Measurements from ENCODE around the gene SLC28A3.

SLC28A3 gene

DNA sequence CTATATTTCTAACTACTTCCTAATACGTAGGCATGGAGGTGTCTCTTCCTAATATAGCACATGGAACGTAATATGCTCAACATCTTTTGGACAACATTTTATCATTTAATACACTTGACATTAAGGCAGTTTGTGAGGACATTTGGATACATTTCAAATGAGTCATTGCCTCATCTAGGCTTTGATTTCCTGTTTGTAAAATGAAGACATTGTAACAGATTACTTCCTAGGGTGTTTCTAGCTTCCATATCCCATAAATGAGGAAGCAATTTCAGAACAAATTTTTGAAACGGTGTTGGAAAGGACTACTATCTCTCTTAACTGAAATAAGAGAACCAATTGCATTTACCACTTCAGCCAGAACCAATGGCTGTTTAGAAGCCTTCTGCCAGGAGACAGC, 38.7 kb downstream of the SLC28A3 start:
- FAIRE-seq (no peak), DNase-seq (ENCODE audit: insufficient read length, low spot score) (no peak)

DNA sequence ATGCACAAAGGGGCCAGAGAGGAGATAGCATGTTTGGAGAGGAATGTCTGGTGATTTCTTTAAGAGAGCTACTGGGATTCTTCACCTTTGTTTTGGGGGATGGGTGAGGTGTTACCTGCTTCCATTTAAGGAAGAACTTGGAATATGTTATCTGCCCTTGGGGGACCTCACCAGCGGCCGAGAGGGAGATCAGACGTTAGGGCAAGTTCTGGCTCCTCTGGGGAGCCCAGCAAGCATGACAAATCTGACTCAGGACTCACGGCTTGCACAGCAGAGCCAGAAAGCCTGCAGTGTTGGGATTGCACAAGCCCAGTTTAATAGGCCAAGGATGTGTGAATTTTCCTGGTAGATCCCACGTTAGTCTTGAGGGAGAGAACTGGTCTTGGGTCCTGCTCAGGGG, 40.3 kb downstream of the SLC28A3 start:
- FAIRE-seq (no peak), DNase-seq (ENCODE audit: insufficient read length, low spot score) (no peak)

DNA sequence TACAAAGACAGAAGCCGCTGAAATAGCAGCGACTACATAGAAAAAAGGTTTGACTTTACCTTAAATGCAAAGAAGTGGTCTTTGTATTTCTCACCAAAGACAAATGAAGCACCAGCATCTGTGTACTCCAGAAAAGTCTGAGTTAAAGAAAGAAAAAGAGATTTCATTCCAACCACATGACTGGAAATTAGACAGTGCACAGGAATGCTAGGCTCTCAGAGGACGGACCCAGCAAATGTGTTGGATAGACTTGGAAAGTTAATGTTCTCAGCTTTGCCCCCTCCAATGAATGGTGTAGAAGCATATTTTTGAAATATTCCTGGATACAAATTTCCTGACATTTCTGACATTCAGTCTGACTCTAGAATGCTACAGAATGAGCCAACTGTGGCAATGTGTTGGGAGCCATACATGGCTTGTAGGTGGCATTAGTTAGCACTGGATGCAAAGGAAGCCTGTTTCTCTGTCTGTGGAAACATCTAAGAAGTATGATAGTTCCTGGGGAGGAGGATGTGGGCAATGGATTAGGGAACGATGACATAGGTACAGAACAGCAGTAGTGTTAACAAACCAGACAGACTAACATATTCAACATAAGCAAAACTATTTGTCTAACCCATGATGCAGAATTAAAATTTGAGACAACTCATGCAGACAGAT, 43.3 kb downstream of the SLC28A3 start:
- DNase-seq (ENCODE audit: insufficient read length, low spot score), result no peak

DNA sequence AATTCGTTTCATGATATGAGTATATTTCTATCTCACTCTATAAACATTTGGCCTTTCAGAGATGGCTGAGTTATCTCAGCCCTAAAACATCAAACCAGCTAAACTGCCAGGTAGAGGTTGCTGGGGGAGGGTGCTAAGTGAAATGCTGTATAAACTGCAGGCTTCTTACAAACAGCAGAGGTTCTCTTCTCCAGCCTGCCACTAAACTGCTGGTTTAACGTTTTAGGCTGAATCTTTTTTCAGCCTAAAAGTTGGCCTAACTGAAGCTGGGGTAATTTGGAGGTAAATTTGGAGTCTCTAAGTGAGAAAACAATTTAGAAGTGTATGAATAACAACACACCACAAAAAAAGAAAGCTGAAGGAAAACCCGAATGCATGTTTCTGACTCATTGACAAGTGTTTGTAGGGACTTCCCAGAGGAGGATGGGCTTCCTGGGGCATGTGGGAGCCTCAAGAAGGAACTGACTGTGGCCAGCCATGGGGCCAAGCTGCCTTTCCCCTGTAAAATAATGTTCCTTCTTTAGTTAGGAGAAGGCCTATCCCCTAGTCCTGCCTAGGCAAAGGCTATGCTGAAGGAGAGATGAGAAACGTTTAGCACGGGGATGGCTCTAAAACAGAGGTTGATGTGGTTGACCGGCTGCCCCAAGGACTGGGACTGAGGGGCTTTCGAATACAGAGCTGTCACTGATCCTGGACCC, 44.3 kb downstream of the SLC28A3 start:
- no peak for FAIRE-seq
- peak; percentile 18 for DNase-seq (ENCODE audit: insufficient read length, low spot score)

More for the DNA sequence above, 43.3 kb downstream of the SLC28A3 start:
- FAIRE-seq, result no peak

DNA sequence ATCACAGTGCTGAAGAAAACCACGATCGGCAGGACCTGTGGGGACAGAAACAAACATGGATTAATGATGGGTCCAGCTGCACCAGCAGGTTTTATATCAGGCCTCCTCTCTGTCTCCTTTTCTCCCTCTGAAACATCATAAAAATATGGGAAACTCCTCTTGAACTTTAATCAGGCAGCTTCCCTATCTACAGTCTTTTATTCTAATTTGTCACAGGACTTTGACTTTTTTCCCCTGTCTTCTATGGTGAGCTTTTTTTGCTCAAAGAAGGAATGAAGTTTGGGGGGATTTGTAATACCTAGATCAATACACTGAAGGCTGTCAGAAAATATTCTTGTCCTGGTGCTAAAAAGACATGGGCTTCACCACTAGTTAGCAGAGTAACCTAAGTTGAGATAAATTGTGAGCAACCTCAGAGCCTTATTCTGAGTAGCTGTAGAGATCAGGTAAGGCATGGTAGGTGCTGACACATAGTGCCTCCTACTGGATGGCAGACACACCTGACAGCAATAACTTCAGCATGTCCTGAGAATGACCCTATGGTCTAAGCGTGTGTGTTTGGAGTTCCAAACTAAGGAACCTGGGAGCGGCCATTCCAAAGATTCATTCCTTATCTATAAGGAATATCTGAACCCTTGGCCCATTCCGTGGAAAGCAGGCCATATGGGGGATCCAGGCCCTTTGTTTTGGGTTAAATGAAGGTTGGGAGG, 46.2 kb downstream of the SLC28A3 start:
- no peak for FAIRE-seq
- no peak for DNase-seq (ENCODE audit: insufficient read length, low spot score)

DNA sequence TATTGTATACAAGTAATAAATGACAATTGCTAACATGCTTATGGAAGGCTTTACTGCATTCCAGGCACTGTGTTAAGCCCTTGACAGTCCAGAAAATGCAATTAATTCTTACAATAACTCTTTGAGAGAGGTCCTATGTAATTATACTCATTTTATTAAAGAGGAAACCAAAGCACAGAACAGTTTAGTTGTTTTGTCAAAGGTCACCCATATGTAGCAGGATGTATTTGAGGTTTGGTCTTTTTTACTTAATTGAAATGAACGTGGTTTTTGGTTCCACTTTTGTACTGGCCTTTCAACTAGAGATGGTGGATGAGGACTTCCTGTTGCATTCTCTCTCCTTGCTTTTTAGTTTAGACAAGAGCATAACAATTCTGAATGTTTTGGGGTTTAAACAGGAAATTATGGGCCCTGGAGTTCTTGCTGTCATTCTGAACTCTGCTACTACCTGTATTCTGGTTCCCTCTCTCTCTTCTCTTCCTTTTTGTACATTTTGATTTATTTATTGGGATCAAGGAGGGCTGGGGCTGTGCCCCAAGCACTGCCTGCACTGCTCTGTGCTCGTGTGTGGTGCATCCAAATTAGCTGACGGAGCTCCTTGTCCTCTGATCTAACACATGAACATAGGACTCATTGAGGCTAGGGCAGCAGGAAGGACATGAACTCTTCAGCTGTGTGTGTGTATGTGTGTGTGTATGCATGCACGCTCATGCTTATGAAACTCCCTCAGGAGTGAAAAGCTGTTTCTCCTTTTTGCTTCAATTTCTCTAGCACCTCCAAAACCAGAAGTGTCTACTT, 47.4 kb downstream of the SLC28A3 start:
- no peak for FAIRE-seq
- no peak for DNase-seq (ENCODE audit: insufficient read length, low spot score)

DNA sequence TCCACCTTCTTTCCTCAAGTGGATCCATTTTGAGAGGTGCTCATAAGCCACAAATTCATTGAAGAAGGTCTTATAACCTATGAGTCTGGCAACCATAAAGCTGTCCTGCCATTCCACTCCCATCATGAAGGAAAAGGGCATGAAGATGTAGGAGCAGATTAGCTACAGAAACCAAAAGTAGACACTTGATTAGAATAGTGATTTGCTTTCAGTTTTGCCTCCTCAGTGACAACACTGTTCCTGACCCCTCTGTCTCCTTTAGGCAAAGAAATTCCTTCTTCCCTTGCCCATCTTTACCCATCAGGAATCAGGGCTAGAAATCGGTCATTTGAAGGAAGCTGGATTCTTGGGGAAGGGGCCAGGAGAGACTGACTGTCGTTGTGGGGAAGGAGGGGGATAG, 55.2 kb downstream of the SLC28A3 start:
- no peak for DNase-seq (ENCODE audit: insufficient read length, low spot score)
- FAIRE-seq, result no peak

DNA sequence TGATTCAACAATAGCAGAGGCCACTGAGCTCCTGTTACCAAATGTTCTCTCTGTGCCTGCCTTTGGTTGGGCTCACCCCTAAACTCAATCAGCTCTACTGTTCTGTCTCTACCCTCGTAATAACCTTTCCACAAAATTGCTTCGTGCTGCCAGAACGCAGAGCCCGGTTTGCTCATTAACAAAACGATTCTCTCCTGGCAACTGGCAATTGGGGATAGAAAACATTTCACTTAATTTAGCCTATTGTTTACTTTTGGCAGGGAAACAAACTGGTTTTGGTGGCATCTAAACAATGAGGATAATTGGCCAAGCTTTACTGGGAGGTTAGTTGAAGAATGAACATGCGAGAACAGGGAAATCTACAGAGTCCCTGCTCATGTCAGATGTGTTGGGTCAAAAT, 56.6 kb downstream of the SLC28A3 start:
- DNase-seq (ENCODE audit: insufficient read length, low spot score), result no peak
- FAIRE-seq, result no peak

DNA sequence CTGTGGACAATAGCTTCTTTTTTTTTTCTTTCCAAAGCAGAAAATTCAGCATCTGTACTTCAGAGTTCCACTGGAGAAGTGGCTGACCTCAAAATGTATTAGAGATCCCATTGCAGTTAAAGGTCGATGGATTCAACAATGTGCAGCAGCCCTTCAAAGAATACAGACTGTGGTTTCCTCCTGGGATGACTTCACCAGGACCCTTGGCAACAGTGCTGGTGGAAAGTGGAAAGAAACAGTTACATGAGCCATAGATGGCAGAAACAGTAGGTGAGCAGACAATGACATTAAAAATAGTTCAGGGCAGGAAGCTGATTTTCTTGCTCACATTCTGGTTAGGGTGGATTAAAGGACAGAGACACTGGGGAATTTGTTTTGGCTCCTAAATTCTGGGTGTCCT, 62.4 kb downstream of the SLC28A3 start:
- FAIRE-seq (no peak), DNase-seq (ENCODE audit: insufficient read length, low spot score) (no peak)

DNA sequence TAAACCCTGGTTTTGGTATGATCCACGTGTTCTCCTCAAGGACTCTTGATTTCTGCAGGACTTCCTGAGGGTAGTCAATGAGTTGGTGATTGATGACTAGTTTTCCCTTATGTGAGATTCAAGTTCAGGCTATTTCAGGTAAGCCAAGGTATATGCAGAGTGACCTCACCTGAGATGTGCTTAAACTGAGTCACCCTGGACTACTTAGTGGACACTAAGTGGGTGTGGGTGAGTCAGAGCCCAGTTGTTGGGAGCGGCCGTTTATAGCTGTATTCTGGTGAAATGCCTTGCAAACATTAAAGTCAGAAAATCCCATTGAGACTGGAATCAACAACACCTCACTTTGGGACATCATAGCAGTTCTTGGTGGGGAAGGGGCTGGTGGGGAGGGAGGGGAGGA, 62.9 kb downstream of the SLC28A3 start:
- no peak for DNase-seq (ENCODE audit: insufficient read length, low spot score)
- no peak for FAIRE-seq

DNA sequence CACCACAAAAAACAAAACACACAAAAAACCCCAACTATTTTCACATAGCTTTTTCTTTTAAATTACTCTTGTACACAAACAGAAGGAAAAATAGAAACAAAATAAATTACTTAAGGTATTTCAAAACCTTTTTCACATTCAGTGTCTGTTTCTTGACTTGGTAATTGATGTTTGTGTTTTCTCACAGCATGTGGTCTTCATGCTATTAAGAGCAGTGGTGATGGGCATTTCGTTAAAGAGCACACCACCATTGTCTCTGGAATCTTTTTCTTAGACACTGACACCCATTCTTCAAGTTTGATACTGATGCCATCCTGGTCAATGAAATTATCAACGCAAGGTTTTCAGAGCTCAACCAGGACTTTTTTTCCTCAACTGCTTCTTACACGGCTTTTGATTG, 63.8 kb downstream of the SLC28A3 start:
- no peak for DNase-seq (ENCODE audit: insufficient read length, low spot score)
- no peak for FAIRE-seq

DNA sequence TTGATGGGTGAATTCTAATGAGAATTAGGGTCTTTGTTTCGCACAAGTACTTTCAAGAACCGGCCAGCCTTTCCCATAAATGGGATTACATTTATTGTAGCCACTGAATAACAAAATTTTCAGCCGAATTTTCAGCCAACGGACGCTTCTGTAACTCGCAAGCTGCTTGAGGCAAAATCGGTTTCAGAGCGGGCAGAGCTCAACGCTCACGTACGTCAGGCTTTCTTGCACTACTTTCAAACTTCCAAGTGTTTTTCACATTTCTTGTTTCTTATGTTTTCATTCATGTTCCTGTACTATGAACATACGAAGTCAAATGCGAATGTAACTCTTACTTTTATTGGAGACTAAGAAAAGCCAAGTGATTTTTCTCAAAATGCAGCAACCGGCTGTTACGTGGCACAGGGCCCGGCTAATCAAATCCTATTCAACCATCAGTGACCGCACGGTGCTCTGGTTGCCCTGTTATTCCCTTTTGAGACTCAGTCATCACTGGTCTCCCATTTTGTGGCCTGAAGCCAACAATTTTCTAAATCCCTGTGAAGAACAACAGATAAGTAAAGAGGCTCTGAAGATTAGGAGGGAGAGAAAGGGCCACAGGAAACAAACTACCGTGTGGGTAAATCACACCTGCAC, 68.5 kb downstream of the SLC28A3 start:
- DNase-seq (ENCODE audit: insufficient read length, low spot score) (no peak), FAIRE-seq (no peak)

DNA sequence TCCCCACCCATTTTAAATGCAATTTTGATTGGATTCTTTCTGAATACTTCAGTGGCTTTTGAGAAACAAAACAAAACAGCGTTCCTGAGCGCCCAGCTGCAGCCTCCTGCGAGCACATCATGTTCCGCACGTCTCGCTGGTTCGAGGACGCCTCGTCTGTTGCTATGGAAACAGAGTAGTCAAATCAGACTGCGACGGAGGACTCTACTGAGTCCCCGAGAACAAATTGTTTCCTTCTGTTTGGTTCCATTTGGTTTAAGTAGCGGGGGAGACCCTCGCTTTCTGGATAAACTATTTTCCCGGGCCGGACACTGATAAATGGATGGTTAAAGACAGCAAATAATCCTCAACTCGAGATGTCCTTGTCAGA, 69.0 kb downstream of the SLC28A3 start:
- no peak for FAIRE-seq
- DNase-seq (ENCODE audit: insufficient read length, low spot score), result no peak

DNA sequence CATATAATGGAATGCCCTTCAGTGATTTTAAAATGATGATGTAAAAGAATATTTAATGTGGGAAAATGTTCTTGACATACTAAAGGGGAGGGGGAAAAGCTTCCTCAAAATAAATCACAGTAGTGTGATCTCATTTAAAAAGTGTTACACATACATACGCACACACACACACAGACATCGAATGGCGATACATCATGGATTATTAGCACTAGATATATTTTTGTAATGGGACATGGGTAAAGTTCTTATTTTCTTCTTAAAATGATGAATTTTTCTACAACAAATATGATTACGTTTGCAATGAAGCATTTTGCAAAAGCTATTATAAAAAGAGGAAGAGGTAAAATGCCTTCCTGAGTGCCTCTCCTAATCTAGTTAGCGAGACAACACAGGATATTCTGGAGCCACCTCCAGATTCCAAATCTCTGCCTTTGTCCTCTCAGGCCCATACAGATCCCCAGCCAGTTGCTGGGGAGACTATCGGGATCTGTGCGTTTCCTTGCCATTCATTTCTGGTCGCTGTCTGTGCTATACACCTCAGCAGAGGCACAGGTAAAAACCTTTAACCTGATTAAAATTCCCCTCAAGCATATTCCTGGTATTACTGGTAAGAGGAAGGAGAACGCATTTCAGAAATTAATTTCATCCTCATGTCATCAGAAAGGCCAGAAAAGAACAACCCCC, 69.6 kb downstream of the SLC28A3 start:
- FAIRE-seq (no peak), DNase-seq (ENCODE audit: insufficient read length, low spot score) (no peak)

DNA sequence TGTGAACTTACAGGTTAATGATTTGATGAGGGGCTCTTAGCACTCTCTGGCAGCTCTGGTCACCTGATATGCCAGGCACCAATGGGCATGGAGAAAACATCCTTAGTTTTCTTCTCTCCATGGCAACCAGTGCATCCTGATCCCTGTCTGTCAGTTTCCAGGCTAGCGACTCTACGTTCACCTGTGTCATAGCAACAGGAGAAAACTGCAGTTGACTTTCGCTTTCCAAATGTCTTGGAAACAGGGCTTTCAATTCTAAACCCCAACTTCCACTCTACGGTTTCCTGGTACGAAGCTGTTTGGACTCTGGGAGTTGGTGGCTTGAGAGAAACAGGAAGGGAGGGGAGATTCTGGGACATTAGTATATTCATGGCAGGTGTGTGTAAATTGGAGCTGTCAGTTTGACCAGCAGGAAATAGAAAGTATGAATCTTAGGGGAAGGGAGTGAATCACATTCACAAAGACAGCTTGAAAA, 74.4 kb downstream of the SLC28A3 start:
- FAIRE-seq, result no peak

DNA sequence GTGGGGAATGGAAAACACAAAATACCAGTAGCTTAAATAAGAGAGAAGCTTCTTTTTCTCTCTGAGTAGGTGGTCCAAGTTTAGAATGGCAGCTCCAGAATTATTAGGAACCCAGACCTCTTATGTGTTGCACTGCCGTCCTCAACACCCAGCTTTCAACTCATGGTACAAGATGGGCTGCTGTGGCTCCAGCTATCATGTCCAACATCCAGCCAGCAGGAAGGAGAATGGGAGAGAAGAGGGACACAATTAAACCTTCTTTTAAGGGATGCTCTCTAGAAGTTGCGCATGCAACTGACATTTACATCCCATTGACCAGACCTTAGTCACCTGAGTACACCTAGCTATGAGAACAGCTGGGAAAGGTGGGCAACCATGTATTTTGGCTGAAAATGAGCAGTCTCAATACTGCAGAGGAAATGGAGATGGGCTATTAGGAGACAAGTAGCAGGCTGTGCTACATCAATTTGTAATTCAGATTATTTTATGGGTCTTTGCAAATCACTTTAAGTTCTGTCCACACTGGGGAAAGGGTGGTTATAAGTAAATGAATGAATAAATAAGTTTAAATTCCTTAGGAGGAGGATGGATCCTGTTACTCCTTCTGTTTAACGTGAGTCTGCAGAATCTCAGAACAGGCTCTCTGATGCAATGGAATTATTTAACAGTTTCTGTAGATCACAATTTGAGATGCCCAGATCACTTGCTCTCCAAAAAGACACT, 76.1 kb downstream of the SLC28A3 start:
- DNase-seq (ENCODE audit: insufficient read length, low spot score) (no peak), FAIRE-seq (no peak)

More for the DNA sequence above, 74.4 kb downstream of the SLC28A3 start:
- no peak for DNase-seq (ENCODE audit: insufficient read length, low spot score)

DNA sequence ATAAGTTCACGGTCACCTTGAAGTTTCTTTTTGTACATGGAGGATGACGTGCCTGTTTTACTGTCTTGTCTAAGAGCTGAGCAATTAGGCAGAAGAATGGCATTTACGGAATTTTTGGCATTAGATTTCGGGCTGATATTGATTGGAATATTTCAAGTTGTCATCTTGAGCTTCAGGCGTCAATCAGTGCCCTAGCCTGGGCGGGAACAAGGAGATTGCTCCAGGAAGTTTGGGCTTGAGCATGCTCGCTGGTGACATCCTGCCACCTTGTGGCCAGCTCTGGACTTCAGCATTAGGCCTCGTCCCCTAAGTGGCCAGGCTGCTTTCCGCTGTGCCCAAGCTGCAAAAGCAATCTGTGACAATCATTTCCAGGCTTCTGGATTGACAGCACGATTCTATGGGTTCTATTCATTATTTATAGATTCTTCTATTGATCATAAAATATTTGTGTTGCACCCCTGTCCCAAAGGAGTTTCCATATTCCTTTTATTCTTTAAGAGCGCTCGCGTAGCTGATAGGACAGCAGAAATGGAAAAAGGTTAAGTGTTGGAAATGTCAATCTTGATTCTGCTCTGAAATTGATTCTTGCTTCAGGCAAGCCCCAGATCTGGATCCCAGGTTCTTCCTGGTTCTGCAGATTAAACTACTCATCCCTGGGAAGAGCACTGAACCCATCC, 79.3 kb downstream of the SLC28A3 start:
- FAIRE-seq (peak; percentile 77), DNase-seq (ENCODE audit: insufficient read length, low spot score) (peak; percentile 75)

DNA sequence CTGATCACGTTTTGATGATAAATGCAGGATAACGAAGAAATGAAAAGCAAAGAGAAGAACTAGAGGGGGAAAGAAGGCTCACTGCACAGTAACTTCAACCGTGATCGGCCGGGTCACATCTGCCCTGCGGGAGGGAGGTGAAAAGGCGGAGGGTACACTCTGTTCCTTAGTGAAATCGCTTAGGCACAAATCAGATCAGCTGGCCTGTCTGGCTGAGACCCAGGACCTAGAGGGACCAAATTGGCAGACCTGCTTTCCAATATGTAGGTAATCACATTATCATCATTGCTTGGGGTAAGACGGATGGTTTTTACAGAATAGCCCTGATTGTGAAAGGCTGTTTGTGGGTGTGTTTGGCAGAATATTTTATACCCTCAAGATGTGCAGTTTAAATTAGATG, 82.2 kb downstream of the SLC28A3 start:
- FAIRE-seq, result no peak
- no peak for DNase-seq (ENCODE audit: insufficient read length, low spot score)

DNA sequence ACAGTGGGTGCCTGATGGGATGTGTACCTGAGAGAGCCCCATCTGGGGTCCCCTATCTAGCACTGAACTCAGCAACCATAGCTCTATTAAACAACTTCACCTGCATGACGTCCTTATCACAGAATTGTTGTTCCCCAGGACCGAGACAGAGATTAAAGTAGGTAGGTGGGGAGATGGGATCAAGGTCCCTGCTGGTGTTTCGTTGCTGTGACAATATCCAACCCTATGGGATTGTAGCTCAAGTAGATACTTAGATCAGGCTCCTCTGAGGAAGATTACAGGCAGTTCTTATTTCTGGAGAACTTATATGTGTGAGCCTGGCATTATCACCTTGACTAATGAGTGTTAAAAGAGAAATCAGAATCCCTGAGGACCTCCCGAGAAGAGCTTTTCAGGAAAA, 84.9 kb downstream of the SLC28A3 start:
- FAIRE-seq, result no peak
- DNase-seq (ENCODE audit: insufficient read length, low spot score), result no peak
